Activated T-helper 2 cell treated with anti-CD3 and anti-CD28 coated beads, Interferon-gamma antibody, Interleukin-2, Interleukin-4, amounts not matched to agents 10 μg/mL and 5 μg/mL and 100 μg/mL, durations not matched to agents 14 hours and 24 hours and 36 hours (primary cell): ENCODE data around the gene TRIM25. TPM values are rescaled to one million over a fixed set of nuclear protein-coding genes. Genes with fewer than 3 reads are reported as not detected.

ENCODE experiments used
- DNase-seq: peaks from one replicate; pipeline ENCODE4 v3.0.0; 2021; ENCODE audit warnings: low spot score
- H3K27ac Mint-ChIP-seq: one replicate; pipeline ENCODE4 v1.8.0; 2021; ENCODE audit warnings: mixed read lengths
- H3K27me3 Mint-ChIP-seq: one replicate; pipeline ENCODE4 v1.8.0; 2021; ENCODE audit warnings: low read depth, mixed read lengths
- H3K36me3 Mint-ChIP-seq: one replicate; pipeline ENCODE4 v1.8.0; 2021; ENCODE audit warnings: low read depth, mixed read lengths
- H3K4me1 Mint-ChIP-seq: one replicate; pipeline ENCODE4 v1.8.0; 2021; ENCODE audit warnings: low read depth, mixed read lengths
- H3K4me3 Mint-ChIP-seq: one replicate; pipeline ENCODE4 v1.8.0; 2021; ENCODE audit warnings: low read depth, mild to moderate bottlenecking, moderate library complexity, mixed read lengths
- H3K9me3 Mint-ChIP-seq: one replicate; pipeline ENCODE4 v1.8.0; 2021; ENCODE audit warnings: mixed read lengths
- intact Hi-C: fragments of 100-400 bp; cut with micrococcal nuclease; formaldehyde crosslinking; loops from one replicate; pipeline ENCODE4 v1.15.1; 2023
- total RNA-seq: library from RNA; stranded (reverse); gene quantifications from 2 replicates; pipeline ENCODE4 v1.2.3, GENCODE V29; 2022

TRIM25 gene
- total RNA-seq, 1 donor from 2014 or later: 76.5 TPM

DNA sequence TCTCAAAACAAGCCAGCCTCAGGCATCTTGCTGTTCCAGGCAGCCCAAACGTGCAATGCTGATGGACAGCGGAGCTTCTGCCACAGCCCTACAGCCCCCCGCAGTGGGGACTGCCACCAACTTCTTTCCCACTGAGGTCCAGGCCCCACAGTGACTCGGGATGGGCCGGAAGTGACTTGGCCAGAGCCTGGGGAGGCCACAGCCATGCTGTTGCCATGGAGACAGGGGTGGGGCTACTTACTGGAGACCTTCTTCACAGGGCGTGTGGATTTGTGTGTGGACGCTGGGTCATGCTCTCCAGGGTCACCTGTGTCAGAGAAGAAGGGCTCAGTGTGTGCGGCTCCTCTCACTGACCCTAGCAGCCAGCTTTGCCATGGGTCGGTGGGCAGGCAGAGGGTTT is 15.0 kb downstream of the TRIM25 start:
- DNase-seq: no peak
- intact Hi-C loops: no loop called here
- H3K27me3 Mint-ChIP-seq: no peaks in the 10 kb centered on the region
- H3K27ac Mint-ChIP-seq: no peak overlapping the region
- no peak overlapping the region for H3K4me3 Mint-ChIP-seq
- peaks cover 80% of the 10 kb centered on the region for H3K36me3 Mint-ChIP-seq
- peaks cover 1% of the 10 kb centered on the region for H3K4me1 Mint-ChIP-seq
- H3K9me3 Mint-ChIP-seq: no peaks in the 10 kb centered on the region

DNA sequence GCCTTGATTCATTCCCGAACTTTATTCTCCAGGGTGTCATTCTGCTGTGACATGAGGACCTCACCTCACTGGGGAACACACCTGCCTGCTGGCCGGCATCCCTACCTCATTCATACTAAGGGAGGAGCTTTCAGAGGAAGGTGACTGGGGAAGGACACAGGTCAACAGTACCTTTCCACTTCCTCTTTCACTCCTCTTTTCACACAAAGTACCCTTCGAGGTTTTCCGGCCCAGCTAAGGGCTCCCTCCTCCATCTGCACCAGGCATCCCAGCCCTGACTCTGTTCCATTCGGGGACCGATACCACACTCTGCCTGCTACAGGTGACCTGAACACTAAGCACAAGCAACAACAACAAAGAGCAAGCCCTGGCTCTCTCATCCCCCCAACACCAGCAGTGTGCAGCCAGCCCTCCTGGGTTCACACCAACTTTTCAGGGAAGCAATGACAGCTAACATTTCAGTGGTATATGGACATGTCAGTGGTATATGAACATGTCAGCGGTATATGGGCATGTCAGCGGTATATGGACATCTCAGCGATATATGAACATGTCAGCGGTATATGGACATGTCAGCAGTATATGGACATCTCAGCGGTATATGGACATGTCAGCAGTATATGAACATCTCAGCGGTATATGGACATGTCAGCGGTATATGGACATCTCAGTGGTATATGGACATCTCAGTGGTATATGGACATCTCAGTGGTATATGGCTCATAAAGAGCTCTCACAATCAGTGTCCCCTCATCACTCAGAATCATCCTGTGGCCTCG is 16.0 kb downstream of the TRIM25 start:
- Mint-ChIP-seq H3K36me3 (peaks cover 81% of the 10 kb centered on the region), H3K27ac (peak overlapping the region; percentile 25), H3K27me3 (no peaks in the 10 kb centered on the region), H3K4me1 (peaks cover 1% of the 10 kb centered on the region), H3K9me3 (no peaks in the 10 kb centered on the region), H3K4me3 (no peak overlapping the region)
- DNase-seq: no peak
- intact Hi-C loops: no loop called here

DNA sequence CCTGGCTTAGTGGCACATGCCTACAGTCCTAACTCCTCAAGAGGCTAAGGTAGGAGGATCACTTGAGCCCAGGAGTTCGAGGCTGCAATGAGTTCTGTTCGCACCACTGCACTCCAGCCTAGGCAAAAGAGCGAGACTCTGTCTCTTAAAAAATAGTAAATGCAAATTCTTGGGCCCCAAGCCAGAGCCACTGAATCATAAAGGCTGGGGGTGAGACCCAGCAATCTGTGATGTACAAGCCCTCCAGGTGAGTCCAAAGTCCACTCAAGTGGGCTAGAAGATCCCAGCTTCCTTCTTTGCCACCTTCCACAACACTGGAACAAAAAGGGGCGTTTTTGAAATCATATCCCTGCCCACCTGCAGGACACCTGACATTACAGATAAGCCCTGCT is 16.9 kb downstream of the TRIM25 start:
- peaks cover 81% of the 10 kb centered on the region for H3K36me3 Mint-ChIP-seq
- H3K4me1 Mint-ChIP-seq: peaks cover 7% of the 10 kb centered on the region
- H3K27ac Mint-ChIP-seq: no peak overlapping the region
- no peaks in the 10 kb centered on the region for H3K27me3 Mint-ChIP-seq
- no peak overlapping the region for H3K4me3 Mint-ChIP-seq
- intact Hi-C loops: no loop called here
- no peak for DNase-seq
- no peaks in the 10 kb centered on the region for H3K9me3 Mint-ChIP-seq

DNA sequence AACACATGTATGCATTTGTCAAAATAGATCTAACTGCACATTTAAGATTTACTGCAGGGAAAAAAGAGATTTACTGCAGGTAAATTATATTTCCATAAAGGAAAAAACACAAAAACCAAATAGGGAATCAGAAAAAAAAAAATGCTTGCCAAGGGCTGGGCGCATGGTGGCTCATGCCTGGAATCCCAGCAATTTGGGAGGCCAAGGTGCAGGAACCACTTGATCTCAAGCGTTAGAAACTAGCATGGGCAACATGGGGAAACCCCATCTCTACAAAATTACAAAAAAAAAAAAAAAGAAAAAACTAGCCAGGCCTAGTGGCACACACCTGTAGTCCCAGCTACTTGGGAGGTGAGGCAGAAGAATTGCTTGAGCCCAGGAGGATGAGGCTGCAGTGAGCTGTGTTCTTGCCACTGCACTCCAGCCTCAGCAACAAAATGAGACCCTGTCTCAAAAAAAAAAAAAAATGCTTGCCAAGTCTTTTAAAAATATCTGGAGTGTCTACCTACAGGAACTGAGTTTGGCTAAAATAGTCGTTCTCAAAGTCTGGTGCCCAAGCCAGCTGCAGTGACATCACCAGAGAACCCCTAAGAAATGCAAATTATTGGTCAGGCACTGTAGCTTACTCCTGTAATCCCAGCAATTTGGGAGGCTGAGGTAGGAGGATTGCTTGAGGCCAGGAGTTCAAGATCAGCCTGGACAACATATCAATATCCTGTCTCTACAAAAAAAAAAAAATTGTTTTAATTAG is 17.5 kb downstream of the TRIM25 start:
- DNase-seq: no peak
- Mint-ChIP-seq H3K4me3 (no peak overlapping the region), H3K4me1 (peaks cover 7% of the 10 kb centered on the region), H3K36me3 (peaks cover 82% of the 10 kb centered on the region), H3K27me3 (no peaks in the 10 kb centered on the region), H3K27ac (no peak overlapping the region), H3K9me3 (no peaks in the 10 kb centered on the region)
- intact Hi-C loops: no loop called here

- Mint-ChIP-seq H3K4me3 (no peak overlapping the region), H3K9me3 (no peaks in the 10 kb centered on the region), H3K27me3 (no peaks in the 10 kb centered on the region), H3K27ac (peak overlapping the region; percentile 4), H3K36me3 (peaks cover 84% of the 10 kb centered on the region), H3K4me1 (peaks cover 7% of the 10 kb centered on the region)
- no peak for DNase-seq
- intact Hi-C loops: no loop called here
Measured at GRCh38 chr17:56894859-56895455, 18.9 kb downstream of the TRIM25 start.

DNA sequence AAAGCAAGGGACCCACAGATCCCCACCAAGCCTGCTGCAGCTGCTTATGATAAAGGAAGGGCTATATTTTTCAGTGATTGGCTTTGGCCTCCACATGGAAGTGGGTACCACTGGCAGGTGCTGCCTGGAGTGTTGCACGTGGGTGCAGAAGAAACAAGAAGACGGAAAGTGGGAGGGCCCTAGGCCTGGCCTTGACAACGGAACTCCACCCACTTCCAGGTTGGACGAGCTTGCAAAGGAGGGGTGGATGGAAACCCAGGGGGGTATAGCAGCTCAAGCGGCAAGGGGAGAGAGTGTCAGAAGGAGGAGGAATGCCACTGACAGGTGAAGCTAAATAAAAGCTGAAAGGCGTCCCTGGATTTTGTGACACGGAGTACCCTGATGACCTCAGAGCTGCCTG is 20.3 kb downstream of the TRIM25 start:
- no peak overlapping the region for H3K4me3 Mint-ChIP-seq
- H3K27ac Mint-ChIP-seq: no peak overlapping the region
- intact Hi-C loops: no loop called here
- H3K9me3 Mint-ChIP-seq: peaks cover 4% of the 10 kb centered on the region
- no peak for DNase-seq
- peaks cover 7% of the 10 kb centered on the region for H3K4me1 Mint-ChIP-seq
- peaks cover 88% of the 10 kb centered on the region for H3K36me3 Mint-ChIP-seq
- H3K27me3 Mint-ChIP-seq: no peaks in the 10 kb centered on the region

DNA sequence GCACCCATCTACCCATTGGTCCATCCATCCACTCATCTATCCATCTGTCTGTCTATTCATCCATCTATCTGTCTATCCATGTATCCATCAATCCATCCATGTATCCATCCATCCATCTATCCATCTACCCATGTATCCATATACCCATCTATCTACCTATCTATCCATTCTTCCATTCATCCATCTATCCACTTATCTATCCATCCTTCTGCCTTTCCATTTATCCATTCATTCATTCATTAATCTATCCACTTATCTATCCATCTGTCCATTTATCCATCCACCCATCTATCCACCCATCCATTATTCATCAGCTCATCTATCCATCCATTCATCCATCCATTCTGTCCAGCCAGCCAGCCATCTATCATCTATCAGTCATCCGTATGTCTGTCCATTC is 21.5 kb downstream of the TRIM25 start:
- Mint-ChIP-seq H3K36me3 (peaks cover 88% of the 10 kb centered on the region), H3K9me3 (peaks cover 14% of the 10 kb centered on the region), H3K27ac (no peak overlapping the region), H3K27me3 (no peaks in the 10 kb centered on the region), H3K4me1 (peaks cover 7% of the 10 kb centered on the region), H3K4me3 (no peak overlapping the region)
- intact Hi-C loops: loop anchor here (1.0 kb wide), 1 partner anchor 48 kb away; no protein-coding TSS in a partner anchor
- DNase-seq: no peak

GRCh38 chr17:56891751-56892150 is 22.1 kb downstream of the TRIM25 start:
- intact Hi-C loops: loop anchor here (1.0 kb wide), 1 partner anchor 49 kb away; no protein-coding TSS in a partner anchor
- H3K9me3 Mint-ChIP-seq: peaks cover 18% of the 10 kb centered on the region

GRCh38 chr17:56890906-56891674 is 22.8 kb downstream of the TRIM25 start:
- peaks cover 9% of the 10 kb centered on the region for H3K4me1 Mint-ChIP-seq
- H3K27me3 Mint-ChIP-seq: no peaks in the 10 kb centered on the region
- peaks cover 18% of the 10 kb centered on the region for H3K9me3 Mint-ChIP-seq
- DNase-seq: no peak
- no peak overlapping the region for H3K4me3 Mint-ChIP-seq
- H3K27ac Mint-ChIP-seq: no peak overlapping the region
- H3K36me3 Mint-ChIP-seq: peaks cover 95% of the 10 kb centered on the region
- intact Hi-C loops: no loop called here

More at GRCh38 chr17:56891751-56892150, 22.1 kb downstream of the TRIM25 start:
- Mint-ChIP-seq H3K4me3 (no peak overlapping the region), H3K27ac (no peak overlapping the region), H3K27me3 (no peaks in the 10 kb centered on the region), H3K4me1 (peaks cover 9% of the 10 kb centered on the region), H3K36me3 (peaks cover 91% of the 10 kb centered on the region)
- peak; percentile 23 for DNase-seq

DNA sequence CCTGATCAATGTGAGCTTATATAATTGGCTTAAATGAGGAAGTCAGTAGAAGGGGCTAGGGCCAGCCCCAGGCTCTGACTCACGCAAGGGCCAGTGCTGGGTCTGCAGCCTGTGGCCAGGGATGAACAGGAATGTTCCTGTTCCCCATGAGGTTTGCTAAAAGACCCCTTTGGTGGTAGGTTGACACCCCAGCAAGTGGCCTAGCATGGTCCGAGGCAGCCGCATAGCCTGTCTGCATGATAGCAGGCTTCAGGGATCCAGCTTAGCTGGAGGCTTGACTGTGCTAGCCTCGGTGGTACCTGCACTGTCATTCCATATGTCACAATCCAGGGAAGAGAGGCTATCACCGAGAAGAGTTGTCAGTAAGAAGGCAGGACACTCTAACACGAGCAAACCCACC is 23.5 kb downstream of the TRIM25 start:
- Mint-ChIP-seq H3K4me3 (no peak overlapping the region), H3K27ac (no peak overlapping the region), H3K4me1 (peaks cover 8% of the 10 kb centered on the region), H3K36me3 (peaks cover 91% of the 10 kb centered on the region), H3K27me3 (no peaks in the 10 kb centered on the region), H3K9me3 (peaks cover 18% of the 10 kb centered on the region)
- intact Hi-C loops: no loop called here
- no peak for DNase-seq

- H3K9me3 Mint-ChIP-seq: peaks cover 18% of the 10 kb centered on the region
- H3K4me1 Mint-ChIP-seq: peaks cover 13% of the 10 kb centered on the region
- no peak overlapping the region for H3K4me3 Mint-ChIP-seq
- H3K36me3 Mint-ChIP-seq: peaks cover 75% of the 10 kb centered on the region
- no peaks in the 10 kb centered on the region for H3K27me3 Mint-ChIP-seq
- DNase-seq: no peak
- no peak overlapping the region for H3K27ac Mint-ChIP-seq
- intact Hi-C loops: no loop called here
Measured at GRCh38 chr17:56887552-56888467, 26.0 kb downstream of the TRIM25 start.

DNA sequence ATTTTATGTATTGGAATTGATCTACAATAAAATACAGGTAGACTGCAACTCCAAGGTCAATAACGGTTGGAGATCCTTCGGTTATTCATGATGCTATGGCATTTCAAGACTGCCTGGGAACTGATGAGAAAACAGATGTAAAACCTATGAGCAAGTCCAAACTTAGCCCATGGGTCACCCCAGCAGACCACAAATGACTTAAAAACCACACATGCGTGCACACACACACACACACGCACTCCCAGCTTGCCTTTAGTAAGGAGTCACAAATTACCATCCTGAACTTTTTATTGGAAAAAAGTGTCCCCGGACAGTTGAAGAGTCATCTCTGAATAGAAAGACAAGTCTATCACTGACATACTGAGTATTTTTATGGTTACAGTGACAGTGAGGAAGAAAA is 26.7 kb downstream of the TRIM25 start:
- intact Hi-C loops: no loop called here
- H3K36me3 Mint-ChIP-seq: peaks cover 68% of the 10 kb centered on the region
- H3K27me3 Mint-ChIP-seq: no peaks in the 10 kb centered on the region
- H3K4me1 Mint-ChIP-seq: peaks cover 7% of the 10 kb centered on the region
- H3K27ac Mint-ChIP-seq: no peak overlapping the region
- peaks cover 18% of the 10 kb centered on the region for H3K9me3 Mint-ChIP-seq
- DNase-seq: no peak
- H3K4me3 Mint-ChIP-seq: no peak overlapping the region
